GM19099 (cell line): ENCODE data around the gene EXOC1L.

ENCODE experiments used
- POLR2A ChIP-seq: IDR thresholded peaks from 3 replicates; pipeline ENCODE4 v1.6.1; 2011; ENCODE audit warnings: low read depth; ENCODE audit not compliant: insufficient read length; ENCODE audit errors: extremely low read depth

The EXOC1L gene

GRCh38 chr4:55824865-55825264 is 5.3 kb downstream of the EXOC1L start:
- TF ChIP-seq POLR2A: no peak

GRCh38 chr4:55826986-55827385 is 7.4 kb downstream of the EXOC1L start:
- TF ChIP-seq POLR2A: no peak

- TF ChIP-seq POLR2A: no peak
Observed at GRCh38 chr4:55827582-55827981, 8.0 kb downstream of the EXOC1L start.

DNA sequence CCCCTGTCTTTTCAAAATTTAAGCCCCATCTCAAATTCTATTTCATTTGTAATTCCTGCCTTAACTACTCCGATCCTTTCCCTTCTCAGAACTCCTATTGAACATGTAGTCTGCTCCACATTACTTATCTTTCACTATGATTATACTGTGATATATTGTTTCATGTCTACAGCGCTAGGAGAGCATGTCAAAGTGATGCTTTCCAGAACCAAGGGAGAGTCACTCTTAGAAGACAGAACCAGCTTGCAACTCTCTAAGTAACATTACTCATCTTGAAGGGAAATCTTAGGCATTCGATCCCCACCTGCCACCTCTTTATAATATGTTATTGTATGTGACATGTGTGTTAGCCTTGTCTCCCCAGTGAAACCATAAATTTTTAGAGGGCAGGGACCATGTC is 10.5 kb downstream of the EXOC1L start:
- TF ChIP-seq POLR2A: no peak

DNA sequence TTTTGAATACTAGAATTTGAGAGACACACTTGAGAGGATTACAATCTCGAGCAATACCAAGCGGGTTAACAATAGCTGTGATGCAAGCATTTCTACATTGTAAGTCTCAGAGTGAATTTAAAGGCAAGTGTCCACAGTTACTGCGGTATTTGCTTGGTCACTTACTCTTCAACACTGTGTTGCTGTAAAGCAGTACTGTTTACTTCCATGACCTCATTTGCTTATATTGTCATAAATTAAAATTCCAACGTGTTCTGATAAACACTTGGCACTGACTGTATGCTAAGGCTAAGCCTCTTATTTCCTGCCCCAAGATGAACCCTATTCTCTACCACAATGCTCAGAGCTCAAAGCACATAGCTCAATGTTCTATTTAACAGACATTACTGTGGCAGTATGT is 11.1 kb downstream of the EXOC1L start:
- no peak for TF ChIP-seq POLR2A

GRCh38 chr4:55834086-55834795 is 14.7 kb downstream of the EXOC1L start:
- no peak for TF ChIP-seq POLR2A

GRCh38 chr4:55837903-55838302 is 18.3 kb downstream of the EXOC1L start:
- no peak for TF ChIP-seq POLR2A

DNA sequence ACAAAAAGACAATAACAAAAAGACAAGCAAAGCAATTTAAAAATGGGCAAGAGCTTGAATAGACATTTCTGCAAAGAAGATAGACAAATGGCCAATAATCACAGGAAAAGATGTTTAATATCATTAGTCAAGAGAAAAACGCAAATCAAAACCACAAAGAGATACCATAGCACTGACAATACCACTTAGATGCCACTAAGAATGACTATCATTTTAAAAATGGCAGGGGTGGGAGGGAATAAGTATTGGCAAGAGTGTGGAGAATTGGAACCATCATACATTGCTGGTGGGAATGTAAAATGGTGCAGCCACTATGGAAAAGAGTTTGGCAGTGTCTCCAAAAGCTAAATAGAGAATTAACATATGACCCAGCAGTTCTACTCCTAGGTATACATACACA is 18.8 kb downstream of the EXOC1L start:
- TF ChIP-seq POLR2A: no peak

DNA sequence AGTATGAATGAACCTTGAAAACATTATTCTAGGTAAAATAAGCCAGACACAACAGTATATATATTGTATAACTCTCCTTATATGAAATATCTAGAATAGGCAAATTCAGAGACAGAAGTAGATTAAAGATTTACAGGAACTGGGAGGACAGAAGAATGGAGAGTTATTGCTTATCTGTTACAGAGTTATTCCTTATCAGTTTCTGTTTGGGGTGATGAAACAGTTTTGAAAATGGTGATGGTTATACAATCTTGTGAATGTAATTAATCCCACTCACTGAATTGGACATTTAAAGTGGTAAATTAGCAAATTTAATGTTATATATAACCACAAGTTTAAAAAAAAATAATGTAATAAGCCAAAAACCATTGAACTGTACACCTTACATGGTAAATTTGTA is 19.4 kb downstream of the EXOC1L start:
- no peak for TF ChIP-seq POLR2A

DNA sequence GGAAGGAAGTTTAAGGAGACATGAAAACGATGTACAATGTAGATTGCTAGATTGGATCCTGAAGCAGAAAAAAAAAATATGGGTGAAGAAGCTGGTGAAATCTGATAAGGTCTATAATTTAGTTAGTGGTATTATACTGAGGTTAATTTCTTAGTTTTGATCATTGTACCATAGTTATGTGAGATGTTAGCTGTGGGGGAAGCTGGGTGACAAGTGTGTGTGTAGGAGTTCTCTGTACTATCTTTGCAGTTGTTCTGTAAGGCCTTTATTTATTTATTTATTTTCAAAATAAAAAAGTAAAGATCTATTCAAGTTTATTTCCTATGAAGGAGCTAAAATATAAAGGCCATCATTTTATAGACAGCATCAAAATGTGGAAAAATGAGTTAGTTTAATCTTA is 21.4 kb downstream of the EXOC1L start:
- no peak for TF ChIP-seq POLR2A

GRCh38 chr4:55849724-55850123 is 30.1 kb downstream of the EXOC1L start:
- TF ChIP-seq POLR2A: no peak

- no peak for TF ChIP-seq POLR2A
Observed at GRCh38 chr4:55851885-55852284, 32.3 kb downstream of the EXOC1L start.

- peak; percentile 83 for TF ChIP-seq POLR2A
Observed at GRCh38 chr4:55853484-55854046, 34.0 kb downstream of the EXOC1L start, which contains the start of gene EXOC1. TSS of gene EXOC1 (plus strand) at chr4:55853648. CDS start at chr4:55858324, 4,676 bp downstream.

DNA sequence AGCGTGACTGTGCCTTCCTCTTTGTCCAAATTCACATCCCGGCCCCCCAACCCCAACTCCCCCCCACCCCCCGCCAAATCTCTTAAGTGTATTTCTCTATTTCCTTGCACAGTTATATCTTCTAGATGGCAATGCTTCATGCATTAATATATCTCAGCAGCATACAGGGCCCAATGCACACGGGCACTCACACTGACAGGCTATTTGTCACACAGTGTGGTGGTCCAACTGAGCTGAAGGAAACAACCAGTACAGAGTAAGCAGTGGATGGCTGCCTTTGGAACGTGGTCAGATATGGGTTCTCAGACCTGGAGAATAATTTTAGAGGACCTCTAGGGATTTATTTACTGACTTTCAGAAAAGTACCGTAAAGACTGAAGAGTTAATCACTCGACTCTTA is 34.5 kb downstream of the EXOC1L start:
- no peak for TF ChIP-seq POLR2A

- no peak for TF ChIP-seq POLR2A
Observed at GRCh38 chr4:55857586-55857985, 38.0 kb downstream of the EXOC1L start.

GRCh38 chr4:55859711-55860110 is 40.1 kb downstream of the EXOC1L start:
- TF ChIP-seq POLR2A: no peak

DNA sequence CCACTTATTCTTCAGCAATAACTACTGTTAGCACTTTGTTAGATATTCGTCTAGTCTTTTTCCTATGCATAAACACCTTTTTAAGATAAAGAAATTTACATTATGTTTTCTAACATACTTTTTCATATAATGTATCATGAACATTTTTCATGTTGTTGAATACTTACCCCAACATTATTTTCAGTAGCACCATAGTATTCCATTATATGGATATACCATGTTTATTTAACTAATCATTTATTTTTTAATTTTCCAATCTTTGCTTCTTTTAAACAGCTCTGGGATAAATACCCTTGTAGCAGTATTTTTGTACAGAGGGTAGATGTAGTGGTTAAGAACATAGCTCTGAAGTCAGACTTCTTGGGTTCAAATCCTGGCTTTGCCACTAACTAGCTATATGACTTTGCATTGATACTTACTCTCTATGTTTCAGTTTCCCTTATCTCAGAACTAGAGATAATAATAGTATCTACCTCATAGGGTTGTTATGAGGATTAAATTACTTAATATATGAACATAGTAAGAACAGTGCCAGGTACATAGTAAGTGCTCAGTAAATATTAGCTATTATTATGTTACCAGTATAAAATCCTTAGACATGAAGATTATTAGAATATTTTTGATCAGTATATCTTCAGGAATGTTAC is 45.1 kb downstream of the EXOC1L start:
- no peak for TF ChIP-seq POLR2A

DNA sequence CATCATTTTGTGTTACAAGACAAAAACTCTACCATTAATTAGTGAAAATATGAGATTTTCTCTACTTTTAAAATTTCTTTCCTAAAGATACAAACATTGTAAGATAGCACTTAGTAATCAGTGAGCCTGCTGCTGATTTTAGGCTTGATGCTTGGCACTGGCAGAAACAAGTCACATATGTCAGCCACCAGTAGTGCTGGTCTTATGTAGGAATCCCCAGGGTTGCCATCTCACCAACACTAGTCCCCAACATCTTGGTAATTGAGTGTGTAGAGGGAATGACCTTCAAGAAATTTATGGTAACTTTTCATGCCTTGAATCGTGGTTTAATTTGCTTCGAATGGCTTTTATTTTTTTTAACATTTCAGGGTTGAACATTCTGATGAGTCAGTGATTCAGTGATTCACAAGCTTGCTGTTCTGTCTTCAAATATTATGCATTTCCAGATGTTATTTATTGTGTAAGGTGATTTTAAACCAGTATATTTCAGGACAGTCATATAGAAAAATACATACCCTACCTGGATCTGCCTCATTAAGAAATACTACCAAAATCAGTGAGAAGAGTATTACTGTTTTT is 45.7 kb downstream of the EXOC1L start:
- TF ChIP-seq POLR2A: no peak
